Stimulated activated CD4-positive, alpha-beta T cell treated with anti-CD3 and anti-CD28 coated beads, TNF-alpha, amount 100 ng/mL, for 48 hours (primary cell): Measurements from ENCODE around the gene STMP1.

Source experiments
- DNase-seq, 3 donors: peaks; one replicate each; pipeline ENCODE4 v3.0.0-alpha.2; 2020; ENCODE audit warnings: low read depth in 3 of 3

STMP1 gene

GRCh38 chr7:135697276-135698049 is 35.1 kb downstream of the STMP1 start:
- DNase-seq = no peak

DNA sequence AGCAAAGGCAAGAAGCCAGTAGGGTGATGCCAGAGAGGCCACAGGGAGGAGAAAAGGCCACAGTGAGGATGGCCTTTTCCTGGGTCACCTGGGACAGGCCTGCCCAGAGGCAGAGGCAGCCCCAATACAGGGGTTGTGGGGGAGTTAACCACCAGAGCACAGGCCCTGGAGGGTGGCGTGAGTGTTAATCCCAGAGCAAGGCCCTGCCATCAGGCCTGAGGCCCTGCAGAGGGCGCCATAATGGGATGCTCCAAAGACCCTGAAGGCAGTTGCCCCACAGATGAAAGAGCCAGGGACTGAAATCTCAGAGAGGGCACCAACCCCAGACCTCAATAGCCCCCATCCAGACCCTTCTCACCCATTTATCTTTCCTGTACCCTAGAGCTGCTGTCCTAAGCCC is 41.8 kb downstream of the STMP1 start:
- DNase-seq = no peak

- no peak for DNase-seq
Measured at GRCh38 chr7:135704698-135705097, 42.4 kb downstream of the STMP1 start.

- DNase-seq = no peak
Measured at GRCh38 chr7:135706038-135706742, 43.9 kb downstream of the STMP1 start.

- no peak for DNase-seq
Measured at GRCh38 chr7:135706858-135707569, 44.7 kb downstream of the STMP1 start.

DNA sequence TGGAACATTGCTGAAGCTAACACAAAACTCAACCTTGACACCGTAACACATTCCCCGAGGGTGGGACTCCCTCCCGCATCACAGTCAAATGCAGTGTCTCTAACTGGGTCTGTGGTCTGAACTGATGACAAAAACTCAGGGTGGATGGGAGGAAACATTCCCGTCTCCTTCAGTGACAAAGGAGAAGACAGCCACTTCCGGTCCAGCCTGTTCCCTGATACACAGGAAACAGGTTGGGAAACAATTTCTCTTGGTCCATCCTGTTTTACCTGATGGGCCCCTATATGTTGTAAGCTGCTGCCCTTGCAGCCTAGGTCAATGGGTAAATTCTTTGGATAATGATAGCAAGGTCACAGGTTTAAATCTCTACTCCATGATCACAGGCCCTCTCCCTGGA is 45.3 kb downstream of the STMP1 start:
- no peak for DNase-seq

DNA sequence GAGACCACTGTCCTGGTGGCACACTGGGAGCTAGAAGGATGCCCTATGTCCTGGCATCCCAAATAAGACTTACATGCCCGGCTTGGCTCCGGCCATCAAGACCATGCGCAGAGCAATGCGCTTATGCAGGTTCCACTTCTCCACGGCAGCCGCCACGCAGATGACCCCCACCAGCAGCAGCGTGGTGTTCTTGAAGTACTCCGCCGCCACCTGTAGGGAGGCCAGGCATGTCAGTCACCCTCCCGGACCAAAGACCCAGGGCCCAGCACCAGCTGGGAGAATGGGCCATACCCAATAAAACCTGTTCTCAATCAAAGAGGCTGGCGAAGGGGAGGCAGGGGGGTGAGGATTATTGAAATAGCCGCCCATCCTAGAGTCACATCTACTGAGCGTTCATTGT is 45.7 kb downstream of the STMP1 start:
- no peak for DNase-seq

DNA sequence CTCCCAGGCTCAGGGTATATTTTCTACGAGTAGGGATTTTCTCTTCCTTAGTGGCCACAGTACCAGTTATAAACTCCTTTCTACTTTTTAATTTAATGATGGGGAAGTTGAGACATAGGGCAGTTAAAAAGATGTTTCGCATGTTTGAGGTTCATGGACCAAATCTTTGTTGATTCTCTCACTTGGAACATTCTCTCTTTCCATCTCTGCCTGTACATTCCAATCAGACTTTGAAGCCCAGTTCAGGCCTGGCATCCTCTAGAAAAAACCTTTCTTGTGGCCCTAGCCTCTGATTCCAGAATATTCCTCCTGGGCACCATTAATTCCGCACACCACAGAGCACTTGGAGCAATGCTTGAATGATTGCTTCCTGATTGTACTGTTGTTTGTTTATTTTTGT is 47.2 kb downstream of the STMP1 start:
- DNase-seq = no peak

GRCh38 chr7:135710417-135711138 is 48.3 kb downstream of the STMP1 start:
- DNase-seq = peak in 1 of 3 donors; percentile 3

GRCh38 chr7:135711139-135711469 is 48.8 kb downstream of the STMP1 start:
- DNase-seq = no peak

DNA sequence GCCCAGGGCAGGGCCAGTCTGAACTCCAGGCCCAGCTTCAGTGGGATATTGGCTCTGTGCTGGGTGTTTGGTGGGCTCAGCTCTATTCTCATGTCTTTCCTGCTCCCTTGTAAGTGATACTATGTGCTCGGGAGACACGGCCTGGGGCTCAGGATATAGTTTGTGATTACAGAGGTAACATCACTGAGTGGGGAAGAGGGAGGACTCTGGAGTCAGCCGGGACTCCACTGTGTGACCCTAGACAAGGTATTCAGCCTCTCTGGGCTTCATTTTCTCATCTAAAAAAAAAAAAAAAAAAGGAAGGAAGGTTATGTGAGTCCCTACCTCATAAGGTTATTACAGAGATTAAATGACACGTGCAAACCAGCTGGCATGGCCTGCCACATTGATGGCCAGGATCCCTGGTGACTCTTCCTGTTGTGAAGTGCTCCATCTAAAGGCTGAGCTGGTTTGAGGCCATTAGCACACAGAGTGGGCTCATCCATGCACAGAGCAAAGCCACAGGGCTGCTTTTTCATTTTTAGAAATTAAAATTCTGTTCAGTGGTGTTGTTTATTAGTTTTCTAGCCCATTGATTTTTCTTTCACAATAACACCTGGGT is 50.0 kb downstream of the STMP1 start:
- no peak for DNase-seq

GRCh38 chr7:135712796-135713195 is 50.5 kb downstream of the STMP1 start:
- DNase-seq = no peak

GRCh38 chr7:135713836-135714470 is 51.6 kb downstream of the STMP1 start:
- no peak for DNase-seq

DNA sequence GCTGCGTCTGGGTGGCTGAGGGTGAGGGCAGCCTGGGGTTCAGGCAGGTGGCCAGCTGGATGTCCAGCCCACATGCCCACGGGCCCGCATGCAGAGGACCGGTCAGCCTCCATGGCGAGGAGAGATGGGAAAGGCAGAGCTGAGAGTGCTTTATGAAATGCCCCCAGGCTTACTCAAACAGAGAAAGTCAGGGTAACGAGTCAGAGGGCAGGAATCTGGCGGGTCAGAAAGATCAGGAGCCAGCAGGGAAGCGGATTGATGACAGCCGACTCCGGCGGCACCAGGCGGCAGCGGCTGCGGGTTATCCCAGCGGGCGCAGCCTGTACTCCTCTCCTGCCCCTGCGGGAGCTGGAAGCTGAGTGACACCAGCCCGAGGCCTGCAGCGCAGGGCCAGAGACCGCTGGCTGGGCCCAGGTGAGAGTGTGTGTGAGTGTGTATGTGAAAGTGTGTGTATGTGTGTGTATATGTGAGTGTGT is 52.3 kb downstream of the STMP1 start:
- no peak for DNase-seq

DNA sequence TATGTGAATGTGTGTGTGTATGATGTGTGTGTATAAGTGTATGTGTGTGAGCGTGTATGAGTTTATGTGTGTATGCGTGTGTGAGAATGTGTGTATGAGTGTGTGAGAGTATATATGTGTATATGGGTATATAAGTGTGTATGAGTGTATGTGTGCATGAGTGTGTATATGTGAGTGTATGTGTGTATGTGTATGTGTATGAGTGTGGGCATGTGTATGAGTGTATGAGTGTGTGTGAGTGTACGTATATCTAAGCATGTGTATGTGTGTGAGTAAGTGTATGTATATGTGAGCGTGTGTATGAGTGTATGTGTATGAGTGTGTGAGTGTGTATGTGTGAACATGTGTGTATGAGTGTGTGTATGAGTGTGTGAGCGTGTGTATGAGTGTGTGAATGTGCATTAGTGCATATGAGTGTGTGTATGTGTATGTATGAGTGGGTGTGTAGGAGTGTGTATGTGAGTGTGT is 52.8 kb downstream of the STMP1 start:
- no peak for DNase-seq

- DNase-seq = no peak
Measured at GRCh38 chr7:135715673-135716072, 53.4 kb downstream of the STMP1 start.

DNA sequence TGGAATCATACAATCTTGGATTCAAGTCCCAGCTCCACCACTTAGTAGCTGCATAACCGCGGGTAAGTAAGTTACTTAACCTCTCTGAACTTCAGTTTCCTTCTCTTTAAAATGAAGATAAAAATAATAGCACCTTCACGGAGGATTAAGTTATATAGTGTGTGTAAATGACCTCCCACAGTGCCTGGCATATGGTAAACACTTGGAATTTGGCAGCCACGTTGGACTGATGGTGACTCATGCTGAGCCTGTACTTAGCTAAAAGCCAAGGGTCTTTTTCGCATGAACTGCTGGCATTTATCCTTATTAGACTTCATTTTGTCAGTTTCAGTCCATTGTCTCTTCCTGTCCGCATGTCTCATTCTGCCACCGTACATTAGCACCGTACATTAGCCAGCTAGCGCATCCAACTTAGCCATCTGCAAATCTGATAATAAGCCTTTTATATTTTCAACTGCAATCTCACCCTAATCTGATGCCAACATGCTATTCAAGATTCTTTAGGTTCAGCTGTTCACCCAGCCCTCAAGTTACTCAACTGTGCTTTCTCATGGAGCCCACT is 54.4 kb downstream of the STMP1 start:
- no peak for DNase-seq

- no peak for DNase-seq
Measured at GRCh38 chr7:135717693-135718092, 55.4 kb downstream of the STMP1 start.

DNA sequence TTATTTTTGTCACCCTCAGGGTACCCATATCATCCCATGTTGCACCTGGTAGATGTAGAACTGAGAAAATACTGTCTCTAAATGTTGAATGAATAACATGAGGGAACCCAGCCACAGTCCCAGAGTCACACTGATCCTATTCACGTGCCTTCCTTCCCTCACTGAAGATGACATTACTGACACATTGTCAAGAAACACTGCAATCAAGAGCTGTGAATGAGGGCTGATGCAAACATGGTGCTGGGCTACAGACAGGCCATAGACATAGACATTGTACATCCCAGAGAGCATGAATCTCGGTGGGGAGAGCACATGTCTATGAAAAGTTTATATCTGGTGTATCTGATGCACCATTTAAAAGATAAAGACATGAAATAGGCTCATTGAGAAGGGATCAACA is 55.9 kb downstream of the STMP1 start:
- no peak for DNase-seq

DNA sequence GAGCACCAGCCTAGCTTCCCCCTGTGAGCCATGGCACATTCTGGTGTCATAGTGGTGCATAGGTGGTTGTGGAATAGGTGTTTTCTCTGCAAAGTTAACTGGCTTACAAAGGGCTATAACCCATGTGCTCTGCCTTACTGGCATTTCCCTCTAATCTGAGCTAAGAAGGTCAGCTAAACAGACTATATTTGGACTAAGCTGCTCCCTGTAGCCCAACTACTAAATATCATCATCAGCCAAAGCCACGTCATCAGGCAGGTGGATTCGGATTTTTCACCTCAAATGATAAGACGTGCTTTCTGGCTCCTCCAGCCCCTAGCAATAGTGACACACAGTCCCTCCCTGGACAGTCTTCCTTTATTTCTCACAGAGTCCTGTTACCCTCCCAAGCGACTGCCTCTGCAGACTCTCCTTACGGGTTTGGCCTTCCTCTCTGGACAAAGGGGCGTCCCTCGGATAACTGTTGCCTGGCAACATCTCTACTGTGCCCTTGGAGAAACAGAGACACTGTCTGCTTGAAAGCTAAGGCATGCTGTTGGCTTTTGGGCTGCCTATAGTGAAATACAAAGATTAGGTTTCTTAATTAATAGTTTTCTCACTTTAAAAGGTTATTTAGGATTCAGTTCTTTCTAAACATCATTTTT is 56.6 kb downstream of the STMP1 start:
- DNase-seq = no peak
